DND-41 (cell line): Measurements from ENCODE around the gene CHAD.

Experiments used
- CTCF ChIP-seq: IDR thresholded peaks from 2 replicates; pipeline ENCODE4 v1.5.1; 2012; ENCODE audit warnings: borderline replicate concordance, low read length, moderate library complexity, mild to moderate bottlenecking; ENCODE audit not compliant: poor library complexity, severe bottlenecking; ENCODE audit errors: extremely low read depth
- EZH2 ChIP-seq: IDR thresholded peaks from 3 replicates; pipeline ENCODE4 v1.6.1; 2012; ENCODE audit warnings: borderline replicate concordance, low read depth, mild to moderate bottlenecking, moderate library complexity, low read length, inconsistent platforms; ENCODE audit not compliant: severe bottlenecking

GRCh38 chr17:50422738-50423137 is 45.9 kb downstream of the CHAD start:
- TF ChIP-seq CTCF (no peak), EZH2 (no peak)
